GM12875 (cell line): ENCODE measurements around the gene PVALB.

ENCODE experiments used
- H3K4me3 ChIP-seq: one replicate; pipeline ENCODE4 v1.5.1; 2011; ENCODE audit warnings: low read depth, low read length, control low read depth
- TF ChIP-seq, protein P1 (sequence below): IDR thresholded peaks from 2 replicates; pipeline ENCODE4 v1.5.1; 2011; ENCODE audit warnings: low read depth, mild to moderate bottlenecking, control low read depth, inconsistent platforms, low read length, moderate library complexity, borderline replicate concordance; ENCODE audit not compliant: insufficient read depth

The PVALB gene

DNA sequence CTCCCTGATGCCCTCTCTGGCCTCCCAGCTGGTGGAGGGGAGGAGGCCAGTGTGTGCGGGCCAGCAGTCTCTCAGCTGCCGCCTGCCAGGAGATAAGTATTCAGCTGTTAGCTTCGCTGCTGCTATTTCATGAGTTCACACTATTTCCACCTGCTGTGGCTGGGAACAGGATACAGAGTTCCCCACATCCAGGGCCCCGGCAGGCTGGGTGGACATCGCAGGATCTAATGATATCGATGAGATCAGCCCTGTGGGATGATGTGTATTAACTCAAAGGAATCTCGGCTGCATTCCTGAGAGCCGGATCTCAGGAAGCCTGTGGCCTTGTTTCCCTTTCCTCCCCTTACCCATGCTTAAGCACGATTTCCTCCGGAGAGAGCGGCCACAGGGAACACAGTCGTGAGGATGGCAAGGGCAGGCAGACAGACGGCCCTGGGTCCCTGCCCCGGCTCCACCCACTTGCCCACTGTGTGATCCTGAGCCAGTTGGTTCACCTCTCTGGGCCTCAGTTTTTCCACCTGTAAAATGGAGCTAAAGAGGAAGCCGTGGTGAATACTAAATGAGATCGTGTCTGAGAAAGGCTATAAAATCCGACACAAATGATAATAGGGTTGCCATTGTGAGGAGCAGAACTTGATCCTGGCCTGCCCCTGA, 6.5 kb upstream of the PVALB start:
- H3K4me3 ChIP-seq, result no peak overlapping the region
- TF ChIP-seq, protein P1, sequence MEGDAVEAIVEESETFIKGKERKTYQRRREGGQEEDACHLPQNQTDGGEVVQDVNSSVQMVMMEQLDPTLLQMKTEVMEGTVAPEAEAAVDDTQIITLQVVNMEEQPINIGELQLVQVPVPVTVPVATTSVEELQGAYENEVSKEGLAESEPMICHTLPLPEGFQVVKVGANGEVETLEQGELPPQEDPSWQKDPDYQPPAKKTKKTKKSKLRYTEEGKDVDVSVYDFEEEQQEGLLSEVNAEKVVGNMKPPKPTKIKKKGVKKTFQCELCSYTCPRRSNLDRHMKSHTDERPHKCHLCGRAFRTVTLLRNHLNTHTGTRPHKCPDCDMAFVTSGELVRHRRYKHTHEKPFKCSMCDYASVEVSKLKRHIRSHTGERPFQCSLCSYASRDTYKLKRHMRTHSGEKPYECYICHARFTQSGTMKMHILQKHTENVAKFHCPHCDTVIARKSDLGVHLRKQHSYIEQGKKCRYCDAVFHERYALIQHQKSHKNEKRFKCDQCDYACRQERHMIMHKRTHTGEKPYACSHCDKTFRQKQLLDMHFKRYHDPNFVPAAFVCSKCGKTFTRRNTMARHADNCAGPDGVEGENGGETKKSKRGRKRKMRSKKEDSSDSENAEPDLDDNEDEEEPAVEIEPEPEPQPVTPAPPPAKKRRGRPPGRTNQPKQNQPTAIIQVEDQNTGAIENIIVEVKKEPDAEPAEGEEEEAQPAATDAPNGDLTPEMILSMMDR, result no peak

DNA sequence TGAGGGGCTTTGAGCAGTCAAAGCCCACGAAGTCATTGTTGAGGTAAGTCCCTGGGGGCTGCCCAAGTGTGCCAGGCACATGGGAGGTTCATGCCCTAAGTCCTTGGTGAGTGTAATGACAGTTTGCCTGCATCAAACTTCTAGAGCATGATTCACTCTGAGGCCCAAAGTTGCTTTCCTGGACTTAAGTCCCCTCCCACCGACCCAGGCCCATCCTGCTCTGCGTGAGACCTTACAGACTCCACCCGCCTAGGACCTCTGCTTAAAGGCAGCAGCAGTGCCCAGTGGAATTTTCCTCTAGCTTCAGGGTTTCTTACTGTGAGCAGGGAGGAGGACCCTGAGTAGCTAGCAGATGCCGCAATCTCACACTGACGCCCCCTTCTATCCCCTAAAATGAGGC, 5.7 kb upstream of the PVALB start:
- H3K4me3 ChIP-seq, result no peak overlapping the region
- TF ChIP-seq, protein P1, result no peak

DNA sequence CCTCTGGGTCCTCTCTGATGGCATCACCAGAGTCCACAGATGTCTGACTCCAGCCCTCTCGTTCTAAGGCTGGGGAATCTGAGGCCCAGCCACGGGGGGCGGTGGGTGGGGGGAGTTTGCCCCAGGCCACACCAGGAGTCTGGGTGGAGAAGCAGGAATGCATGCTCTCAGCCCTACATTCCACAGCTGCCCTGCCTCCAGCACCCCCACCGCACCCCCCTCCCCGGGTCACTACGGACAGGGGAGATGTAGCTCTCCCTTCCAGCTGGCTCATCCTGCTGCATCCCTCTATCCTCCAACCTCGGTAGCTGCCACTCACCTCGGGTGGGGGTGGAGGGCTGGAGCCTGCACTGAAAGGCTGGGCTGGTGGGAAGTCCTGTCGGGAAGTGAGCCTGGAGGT, 2.3 kb upstream of the PVALB start:
- no peak overlapping the region for H3K4me3 ChIP-seq
- TF ChIP-seq, protein P1, result no peak

DNA sequence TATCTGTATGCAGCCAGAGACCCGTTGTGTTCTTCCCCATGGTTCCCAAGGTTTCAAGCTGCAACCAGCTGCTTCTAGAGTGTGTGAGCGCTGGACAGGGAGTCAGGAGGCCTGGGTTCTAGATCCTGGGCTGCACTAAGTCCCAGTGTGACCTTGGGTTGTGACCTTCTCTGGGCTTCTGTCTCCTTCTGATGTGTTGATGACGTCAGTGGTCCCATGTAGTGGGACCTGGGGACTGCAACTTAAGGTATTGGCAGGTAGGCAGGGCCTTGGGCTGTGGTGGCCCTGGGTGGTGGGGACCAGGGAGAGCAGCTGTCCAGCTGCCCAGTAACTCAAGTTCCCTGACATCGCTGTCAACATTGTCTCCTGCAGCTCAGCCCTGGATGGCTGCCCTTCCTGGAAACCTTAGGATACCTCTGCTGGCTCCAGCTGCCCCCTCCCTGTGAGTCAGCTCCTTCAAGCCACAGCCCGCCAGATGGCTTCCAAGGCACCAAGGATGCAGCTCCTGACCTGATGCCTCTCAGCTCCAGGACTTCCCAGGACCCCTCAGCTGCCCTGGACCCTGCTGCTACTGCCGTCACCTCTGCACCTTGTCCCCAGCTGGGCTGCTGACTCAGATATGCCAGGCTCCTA, 1.3 kb upstream of the PVALB start:
- no peak overlapping the region for H3K4me3 ChIP-seq
- TF ChIP-seq, protein P1, result no peak

DNA sequence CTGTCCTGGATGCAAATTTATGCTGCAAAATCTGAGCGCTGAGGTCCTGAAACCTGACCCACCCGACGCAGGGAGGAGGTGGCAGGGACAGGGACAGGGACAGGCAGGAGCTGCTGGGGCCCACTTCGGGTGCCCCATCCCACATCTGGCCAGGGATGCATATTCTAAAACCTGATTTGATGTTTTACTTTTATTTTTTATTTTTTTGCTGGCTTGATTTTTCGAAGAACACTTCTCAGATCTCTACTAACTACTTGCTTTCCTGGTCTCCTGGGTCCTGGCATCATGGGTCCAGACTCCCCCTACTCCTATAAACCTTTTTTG, 652 bp upstream of the PVALB start:
- TF ChIP-seq, protein P1, result no peak
- no peak overlapping the region for H3K4me3 ChIP-seq

DNA sequence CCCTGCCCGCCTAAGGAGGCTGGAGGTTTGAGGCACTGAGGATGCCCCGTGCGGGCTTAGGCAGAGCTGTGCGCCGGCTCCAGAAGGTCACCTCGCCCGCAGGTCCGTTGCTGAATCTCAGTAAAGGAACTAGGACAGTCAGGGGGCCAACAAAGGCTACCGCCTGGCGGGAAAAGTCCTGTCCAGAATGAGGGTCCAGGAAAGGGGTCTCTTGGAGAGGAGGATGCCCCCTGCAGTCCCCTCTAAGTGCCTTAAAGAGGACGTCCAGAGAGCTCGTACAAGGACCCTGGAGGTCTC, 548 bp downstream of the PVALB start:
- TF ChIP-seq, protein P1, result no peak
- H3K4me3 ChIP-seq, result no peak overlapping the region

DNA sequence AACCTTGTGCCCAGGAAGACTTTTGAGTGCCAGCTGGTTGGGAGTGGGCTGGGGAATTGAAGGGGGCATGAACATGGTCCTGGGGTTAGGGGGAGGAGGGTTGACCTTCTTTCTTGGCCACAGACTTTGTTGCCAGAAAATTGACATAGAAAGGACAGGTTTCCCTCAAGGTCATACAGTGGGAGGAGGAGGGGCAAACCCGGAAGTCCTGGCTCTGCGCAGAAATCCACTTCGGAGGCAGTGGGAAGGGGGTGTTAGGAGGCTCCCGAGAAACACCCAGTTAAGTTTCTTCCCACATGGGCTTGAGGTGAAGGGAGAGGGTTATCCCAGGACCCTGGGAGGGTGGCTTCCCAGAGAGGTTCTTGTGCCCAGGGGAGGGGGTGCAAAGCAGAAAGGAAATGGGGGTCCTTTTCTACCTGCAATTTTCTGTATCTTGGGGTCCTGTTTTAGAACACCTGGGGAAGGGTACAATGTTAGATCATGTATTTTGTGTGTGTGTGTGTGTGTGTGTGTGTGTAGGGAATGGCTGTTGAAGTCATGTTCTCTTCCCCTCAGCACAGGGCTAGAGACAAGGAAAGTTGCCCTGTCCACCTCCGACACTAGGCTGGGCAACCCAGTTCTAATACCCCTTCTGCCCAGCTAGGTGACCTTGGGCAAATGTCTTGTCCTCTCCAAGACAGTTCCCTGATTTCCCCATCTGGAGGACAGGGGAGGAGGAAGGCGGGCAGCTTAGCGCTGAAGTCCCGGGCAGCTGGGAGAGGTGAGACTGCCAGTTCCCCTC, 1.1 kb downstream of the PVALB start:
- TF ChIP-seq, protein P1, result no peak
- no peak overlapping the region for H3K4me3 ChIP-seq
